Kidney (tissue), 14 donors: Measurements from ENCODE around the gene MYLK. TPM values are rescaled to one million over a fixed set of nuclear protein-coding genes. Genes with fewer than 3 reads are reported as not detected.

Source experiments
- DNase-seq, 5 donors: peaks; one replicate each; pipeline ENCODE4 v3.0.0-alpha.2; 2013 to 2020
- FAIRE-seq: peaks from 2 replicates; lab custom pipeline; 2012; peaks lifted over from hg19 to GRCh38; lab: Jason Lieb, UNC
- H3K27ac ChIP-seq, 2 donors: one replicate each; pipeline ENCODE4 v1.7.0; 2013; ENCODE audit warnings: low read depth in 2 of 2, low read length in 2 of 2, inconsistent platforms in 1 of 2
- H3K27me3 ChIP-seq: one replicate; pipeline ENCODE4 v1.7.1; 2013; ENCODE audit warnings: low read length, inconsistent platforms; ENCODE audit not compliant: control insufficient read depth, insufficient read depth
- H3K36me3 ChIP-seq, 3 donors: one replicate each; pipeline versions ENCODE4 v1.7.0 to v1.7.1; 2013; ENCODE audit warnings: low read length in 3 of 3, control low read depth in 1 of 3, inconsistent platforms in 1 of 3; ENCODE audit not compliant: insufficient read depth in 3 of 3, control insufficient read depth in 2 of 3
- H3K4me1 ChIP-seq, 3 donors: one replicate each; pipeline versions ENCODE4 v1.7.0 to v1.7.1; 2013; ENCODE audit warnings: low read length in 3 of 3, inconsistent platforms in 1 of 3, low read depth in 1 of 3; ENCODE audit not compliant: control insufficient read depth in 2 of 3, insufficient read depth in 2 of 3
- H3K4me3 ChIP-seq, 3 donors: one replicate each; pipeline versions ENCODE4 v1.7.0 to v1.8.1; 2013; ENCODE audit warnings: low read length in 3 of 3, control low read depth in 1 of 3, inconsistent platforms in 1 of 3
- H3K9ac ChIP-seq, 3 donors: one replicate each; pipeline versions ENCODE4 v1.7.0 to v1.7.1; 2013; ENCODE audit warnings: low read length in 3 of 3, control low read depth in 1 of 3, inconsistent platforms in 1 of 3
- H3K9me3 ChIP-seq, 3 donors: one replicate each; pipeline versions ENCODE4 v1.7.0 to v1.7.1; 2013; ENCODE audit warnings: low read length in 3 of 3, control low read depth in 1 of 3, inconsistent platforms in 1 of 3; ENCODE audit not compliant: control insufficient read depth in 2 of 3, insufficient read depth in 1 of 3
- intact Hi-C: fragments of 100-400 bp; cut with DNase I; formaldehyde crosslinking; loops from one replicate; pipeline ENCODE4 v1.11.1; 2022
- polyA plus RNA-seq: library from polyadenylated mRNA; stranded (reverse); fragments of 350-450 nt; fragmentation: Illumina TruSeq; extraction: RNeasy Lipid Tissue Mini Kit (QIAGEN cat#74804); gene quantifications from one replicate; pipeline ENCODE4 v1.2.3, GENCODE V29; 2014; ENCODE audit warnings: low read depth, low replicate concordance; ENCODE audit not compliant: insufficient read depth
- total RNA-seq: library from RNA; stranded (reverse); fragmentation: NEBNext Ultra II Directional; extraction: Animal tissue kit (Norgen Biotek cat#: 25700); gene quantifications from one replicate; pipeline ENCODE4 v1.2.1, GENCODE V29; 2021
- TF ChIP-seq, protein P1 (sequence below): IDR thresholded peaks from 3 replicates; pipeline ENCODE4 v1.5.1; 2012; ENCODE audit warnings: mild to moderate bottlenecking, moderate library complexity, borderline replicate concordance; ENCODE audit not compliant: insufficient read depth; ENCODE audit errors: extremely low read depth
- donor health status: control.
- donor health status: control.
- donor health status: control.
- donor health status: control.
- donor health status: control.
- donor health status: DM: yes; HTN: yes; CAD: no.
- donor health status: Normal renal cell carcinoma (clear cell type).

Gene MYLK
- total and polyA plus RNA-seq, 2 donors from 2014 or later: 25.3 to 164 TPM

DNA sequence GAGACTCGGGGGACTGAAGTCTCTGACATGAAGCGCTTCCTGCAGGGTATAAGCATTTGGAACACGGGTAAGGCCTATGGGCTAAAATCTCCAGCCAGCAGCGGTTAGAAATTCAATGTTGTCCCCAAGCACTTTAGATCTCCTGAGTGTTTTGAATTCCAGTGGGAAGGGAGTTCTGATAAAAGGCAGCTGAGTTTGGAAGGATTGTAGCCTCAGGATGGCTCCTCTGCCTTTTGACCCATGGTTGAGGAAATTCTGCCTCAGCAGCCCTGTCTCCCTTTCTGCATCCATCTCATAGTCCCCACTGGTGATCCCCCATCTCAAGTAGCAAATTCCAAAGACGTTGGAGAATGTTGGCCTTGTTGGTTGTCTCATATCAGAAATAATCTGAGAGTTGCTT lies 275.1 kb downstream of the MYLK start:
- H3K9ac ChIP-seq: no peak overlapping the region
- no peaks in the 10 kb centered on the region for H3K27me3 ChIP-seq
- TF ChIP-seq, protein P1, sequence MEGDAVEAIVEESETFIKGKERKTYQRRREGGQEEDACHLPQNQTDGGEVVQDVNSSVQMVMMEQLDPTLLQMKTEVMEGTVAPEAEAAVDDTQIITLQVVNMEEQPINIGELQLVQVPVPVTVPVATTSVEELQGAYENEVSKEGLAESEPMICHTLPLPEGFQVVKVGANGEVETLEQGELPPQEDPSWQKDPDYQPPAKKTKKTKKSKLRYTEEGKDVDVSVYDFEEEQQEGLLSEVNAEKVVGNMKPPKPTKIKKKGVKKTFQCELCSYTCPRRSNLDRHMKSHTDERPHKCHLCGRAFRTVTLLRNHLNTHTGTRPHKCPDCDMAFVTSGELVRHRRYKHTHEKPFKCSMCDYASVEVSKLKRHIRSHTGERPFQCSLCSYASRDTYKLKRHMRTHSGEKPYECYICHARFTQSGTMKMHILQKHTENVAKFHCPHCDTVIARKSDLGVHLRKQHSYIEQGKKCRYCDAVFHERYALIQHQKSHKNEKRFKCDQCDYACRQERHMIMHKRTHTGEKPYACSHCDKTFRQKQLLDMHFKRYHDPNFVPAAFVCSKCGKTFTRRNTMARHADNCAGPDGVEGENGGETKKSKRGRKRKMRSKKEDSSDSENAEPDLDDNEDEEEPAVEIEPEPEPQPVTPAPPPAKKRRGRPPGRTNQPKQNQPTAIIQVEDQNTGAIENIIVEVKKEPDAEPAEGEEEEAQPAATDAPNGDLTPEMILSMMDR: no peak
- H3K4me3 ChIP-seq: no peak overlapping the region
- no peak overlapping the region for H3K27ac ChIP-seq
- H3K9me3 ChIP-seq: no peaks in the 10 kb centered on the region
- H3K4me1 ChIP-seq: peaks cover 0 to 3% (median 0%) of the 10 kb centered on the region in 3 donors
- no peak for FAIRE-seq
- H3K36me3 ChIP-seq: peaks cover 0 to 22% (median 4%) of the 10 kb centered on the region in 3 donors
- intact Hi-C loops: no loop called here
- DNase-seq: no peak

DNA sequence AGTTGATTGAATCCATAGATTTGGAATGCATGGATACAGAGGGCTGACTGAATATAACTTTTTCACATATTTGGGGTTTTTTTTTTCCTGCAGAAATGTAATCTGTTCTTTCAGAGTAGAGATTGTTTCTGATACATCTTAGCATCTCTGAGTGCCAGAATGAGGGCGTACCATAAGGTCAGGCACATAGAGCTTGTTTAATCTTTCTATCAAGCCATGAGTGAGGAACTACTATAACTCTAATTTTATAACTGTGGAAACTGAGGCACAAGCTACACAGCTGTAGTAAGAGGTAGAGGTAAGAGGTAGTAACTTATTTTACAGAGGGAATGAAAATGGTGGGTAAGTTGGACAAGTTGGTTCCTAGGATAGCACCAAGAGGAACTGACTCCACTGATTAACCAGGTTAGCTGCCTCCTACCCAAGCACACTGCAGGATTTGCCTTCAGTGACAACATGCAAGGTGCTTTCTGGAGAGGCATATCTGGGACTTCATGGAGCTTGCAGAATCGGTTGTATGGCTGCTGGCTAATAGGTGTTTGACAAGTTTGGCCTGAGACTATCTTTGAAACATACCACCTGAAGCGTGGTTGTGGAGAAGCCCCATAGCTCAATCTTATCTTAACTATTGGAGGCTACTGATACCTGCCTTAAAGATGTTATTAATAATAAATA lies 275.7 kb downstream of the MYLK start:
- Histone ChIP-seq H3K27me3 (no peaks in the 10 kb centered on the region), H3K9ac (no peak overlapping the region), H3K9me3 (no peaks in the 10 kb centered on the region), H3K4me1 (peaks cover 0 to 8% (median 0%) of the 10 kb centered on the region in 3 donors), H3K27ac (no peak overlapping the region), H3K36me3 (peaks cover 0 to 16% (median 2%) of the 10 kb centered on the region in 3 donors), H3K4me3 (no peak overlapping the region)
- DNase-seq (no peak), FAIRE-seq (no peak)
- TF ChIP-seq, protein P1: no peak
- intact Hi-C loops: no loop called here

DNA sequence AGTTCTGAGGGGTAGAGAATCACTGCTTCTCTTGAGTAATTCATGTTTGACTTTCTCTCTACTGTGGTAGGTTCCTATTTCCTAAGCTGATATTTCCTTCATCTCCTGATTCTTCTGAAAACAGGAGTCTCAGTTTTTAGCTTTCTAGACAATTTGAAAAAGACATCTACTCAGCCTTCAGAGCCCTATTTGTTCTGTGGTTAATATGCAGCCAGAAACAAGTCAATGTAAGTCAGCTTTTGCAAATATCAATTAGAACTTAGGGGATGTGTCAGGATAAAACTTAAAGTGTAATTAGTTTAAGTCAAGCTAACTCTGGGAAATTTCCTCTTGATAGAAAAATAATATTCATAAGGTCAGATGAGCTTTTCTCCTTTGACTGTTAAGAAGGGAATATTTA lies 277.6 kb downstream of the MYLK start:
- no peak for DNase-seq
- FAIRE-seq: no peak
- Histone ChIP-seq H3K4me1 (peaks cover 0 to 9% (median 0%) of the 10 kb centered on the region in 3 donors), H3K4me3 (no peak overlapping the region), H3K36me3 (no peaks in the 10 kb centered on the region), H3K27me3 (no peaks in the 10 kb centered on the region), H3K9me3 (no peaks in the 10 kb centered on the region), H3K27ac (no peak overlapping the region), H3K9ac (no peak overlapping the region)
- TF ChIP-seq, protein P1: no peak
- intact Hi-C loops: no loop called here
